GM12872 (cell line): ENCODE results near the gene TAOK3.

Experiments
- TF ChIP-seq, protein P1 (sequence below): IDR thresholded peaks from 3 replicates; pipeline ENCODE4 v1.5.1; 2011; ENCODE audit warnings: low read depth, mild to moderate bottlenecking, low read length, moderate library complexity; ENCODE audit not compliant: insufficient read depth

The TAOK3 gene

GRCh38 chr12:118334241-118334640 lies 38.5 kb downstream of the TAOK3 start:
- TF ChIP-seq, protein P1, sequence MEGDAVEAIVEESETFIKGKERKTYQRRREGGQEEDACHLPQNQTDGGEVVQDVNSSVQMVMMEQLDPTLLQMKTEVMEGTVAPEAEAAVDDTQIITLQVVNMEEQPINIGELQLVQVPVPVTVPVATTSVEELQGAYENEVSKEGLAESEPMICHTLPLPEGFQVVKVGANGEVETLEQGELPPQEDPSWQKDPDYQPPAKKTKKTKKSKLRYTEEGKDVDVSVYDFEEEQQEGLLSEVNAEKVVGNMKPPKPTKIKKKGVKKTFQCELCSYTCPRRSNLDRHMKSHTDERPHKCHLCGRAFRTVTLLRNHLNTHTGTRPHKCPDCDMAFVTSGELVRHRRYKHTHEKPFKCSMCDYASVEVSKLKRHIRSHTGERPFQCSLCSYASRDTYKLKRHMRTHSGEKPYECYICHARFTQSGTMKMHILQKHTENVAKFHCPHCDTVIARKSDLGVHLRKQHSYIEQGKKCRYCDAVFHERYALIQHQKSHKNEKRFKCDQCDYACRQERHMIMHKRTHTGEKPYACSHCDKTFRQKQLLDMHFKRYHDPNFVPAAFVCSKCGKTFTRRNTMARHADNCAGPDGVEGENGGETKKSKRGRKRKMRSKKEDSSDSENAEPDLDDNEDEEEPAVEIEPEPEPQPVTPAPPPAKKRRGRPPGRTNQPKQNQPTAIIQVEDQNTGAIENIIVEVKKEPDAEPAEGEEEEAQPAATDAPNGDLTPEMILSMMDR: no peak

- TF ChIP-seq, protein P1: no peak
Measured at GRCh38 chr12:118332511-118332910, 40.2 kb downstream of the TAOK3 start.

DNA sequence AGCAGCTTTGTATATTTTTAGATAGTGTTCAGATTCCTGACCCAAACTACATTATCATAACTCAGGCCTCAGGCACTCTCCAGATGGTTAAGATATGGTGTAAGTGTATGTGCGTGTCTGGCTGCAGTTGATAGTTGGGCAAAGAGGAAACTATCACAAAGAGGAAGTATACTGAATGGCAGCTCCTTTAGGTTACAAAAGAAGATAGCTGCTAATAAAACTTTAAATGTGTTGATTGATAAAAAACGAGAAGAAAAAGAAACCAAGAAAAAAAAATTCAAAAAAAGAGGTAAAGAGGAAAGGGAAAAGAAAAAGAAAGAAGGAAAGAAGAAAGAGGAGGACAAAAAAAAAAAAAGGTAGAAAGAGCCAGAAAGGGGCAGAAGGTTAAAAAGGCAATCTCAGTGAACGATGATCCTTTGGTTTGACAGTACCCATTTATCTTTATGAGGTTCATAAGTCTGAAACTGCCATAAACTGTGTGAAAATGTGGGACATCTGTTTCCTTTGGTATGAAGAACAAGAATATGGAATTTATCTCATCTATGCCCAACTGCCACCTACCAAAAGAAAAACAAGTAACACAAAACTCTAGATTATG lies 42.2 kb downstream of the TAOK3 start:
- TF ChIP-seq, protein P1: no peak

DNA sequence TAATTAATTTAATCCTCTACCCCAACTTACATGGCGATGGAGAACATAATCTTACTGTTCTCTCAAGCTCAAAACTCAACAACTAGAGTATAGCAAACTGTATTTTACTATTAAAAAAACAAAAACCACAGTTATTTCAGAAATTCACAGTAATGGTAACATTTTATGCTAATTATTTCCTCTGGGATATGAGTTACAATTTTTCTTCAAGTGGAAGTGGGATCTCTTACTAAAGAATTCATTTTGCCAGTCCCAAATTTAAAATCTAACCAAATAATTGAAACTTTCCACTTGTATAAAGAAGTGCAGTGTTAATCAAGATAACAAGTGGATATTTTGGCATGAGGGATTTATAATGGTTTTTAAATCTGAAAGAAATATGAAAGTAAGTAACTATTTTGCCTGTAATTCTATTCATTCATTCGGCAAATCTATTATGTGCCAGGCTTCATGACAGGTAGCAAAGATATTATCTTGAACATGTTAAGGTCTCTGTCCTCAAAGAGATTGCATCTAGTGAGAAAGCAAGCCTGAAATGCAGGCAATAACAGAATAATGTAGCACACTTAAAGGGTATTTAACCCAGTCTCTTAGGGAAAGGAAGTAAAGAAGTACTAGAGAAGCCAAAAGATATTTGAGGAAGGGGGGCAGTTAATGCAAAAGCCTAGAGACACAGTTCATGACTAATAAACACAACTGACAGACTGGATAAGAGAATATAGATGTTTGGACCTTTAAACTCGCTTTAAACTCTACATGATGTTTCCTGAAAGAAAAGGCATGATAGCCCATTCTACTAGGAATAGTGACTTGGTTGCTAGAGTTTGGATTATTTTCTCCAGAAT lies 44.0 kb downstream of the TAOK3 start:
- TF ChIP-seq, protein P1: no peak

- TF ChIP-seq, protein P1: no peak
Measured at GRCh38 chr12:118327391-118327790, 45.3 kb downstream of the TAOK3 start.

GRCh38 chr12:118326991-118327390 lies 45.7 kb downstream of the TAOK3 start:
- TF ChIP-seq, protein P1: no peak

DNA sequence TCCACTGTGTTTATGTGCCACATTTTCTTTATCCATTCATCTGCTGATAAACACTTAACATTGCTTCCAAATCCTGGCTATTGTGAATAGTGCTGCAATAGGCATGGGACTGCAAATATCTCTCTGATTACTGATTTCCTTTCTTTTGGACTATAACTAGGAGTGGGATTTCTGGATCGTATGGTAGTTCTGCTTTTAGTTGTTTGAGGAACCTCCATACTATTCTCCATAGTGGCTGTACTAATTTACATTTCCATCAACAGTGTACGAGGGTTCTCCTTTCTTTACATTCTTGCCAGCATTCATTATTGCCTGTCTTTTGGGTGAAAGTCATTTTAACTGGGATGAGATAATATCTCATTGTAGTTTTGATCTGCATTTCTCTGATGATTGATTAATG lies 47.6 kb downstream of the TAOK3 start:
- TF ChIP-seq, protein P1: no peak
